Measurements from ENCODE around the gene ERC2. TPM values are rescaled to one million over a fixed set of nuclear protein-coding genes. Genes with fewer than 3 reads are reported as not detected.

Gene ERC2
- total RNA-seq, 1 donor from 2014 or later = 7.4 TPM

DNA sequence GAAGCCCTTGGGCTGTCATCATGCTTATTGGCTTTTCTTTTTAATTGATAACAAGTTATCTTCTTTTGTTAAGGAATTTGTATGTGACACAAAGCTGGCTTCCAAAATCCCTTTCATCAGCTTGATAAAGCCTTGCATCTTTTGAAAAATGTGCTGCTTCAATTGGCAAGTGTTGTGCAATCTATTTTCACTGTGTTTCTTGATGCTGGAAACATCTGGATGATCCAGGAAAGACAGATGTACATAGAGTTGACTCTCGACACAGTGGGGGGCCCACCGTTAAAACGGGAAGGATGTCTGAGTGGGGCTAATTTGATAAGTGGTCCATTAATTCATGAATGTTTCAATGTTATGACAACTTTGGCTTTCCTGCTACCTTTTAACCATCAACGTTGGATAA lies 822.8 kb downstream of the ERC2 start:
- H3K4me2 ChIP-seq (ENCODE audit: low read length) = no peak overlapping the region
- H3K4me3 ChIP-seq (ENCODE audit: insufficient read depth, low read depth, low read length) = no peak overlapping the region
- no peaks in the 10 kb centered on the region for H3K4me1 ChIP-seq (ENCODE audit: insufficient read depth, low read length)
- H3K4me3 Mint-ChIP-seq (ENCODE audit: unreplicated experiment) = no peak overlapping the region
- H3K36me3 ChIP-seq (ENCODE audit: insufficient read depth, low read length) = no peaks in the 10 kb centered on the region
- no peak for DNase-seq (ENCODE audit: low read depth)
- TF ChIP-seq, protein P1, sequence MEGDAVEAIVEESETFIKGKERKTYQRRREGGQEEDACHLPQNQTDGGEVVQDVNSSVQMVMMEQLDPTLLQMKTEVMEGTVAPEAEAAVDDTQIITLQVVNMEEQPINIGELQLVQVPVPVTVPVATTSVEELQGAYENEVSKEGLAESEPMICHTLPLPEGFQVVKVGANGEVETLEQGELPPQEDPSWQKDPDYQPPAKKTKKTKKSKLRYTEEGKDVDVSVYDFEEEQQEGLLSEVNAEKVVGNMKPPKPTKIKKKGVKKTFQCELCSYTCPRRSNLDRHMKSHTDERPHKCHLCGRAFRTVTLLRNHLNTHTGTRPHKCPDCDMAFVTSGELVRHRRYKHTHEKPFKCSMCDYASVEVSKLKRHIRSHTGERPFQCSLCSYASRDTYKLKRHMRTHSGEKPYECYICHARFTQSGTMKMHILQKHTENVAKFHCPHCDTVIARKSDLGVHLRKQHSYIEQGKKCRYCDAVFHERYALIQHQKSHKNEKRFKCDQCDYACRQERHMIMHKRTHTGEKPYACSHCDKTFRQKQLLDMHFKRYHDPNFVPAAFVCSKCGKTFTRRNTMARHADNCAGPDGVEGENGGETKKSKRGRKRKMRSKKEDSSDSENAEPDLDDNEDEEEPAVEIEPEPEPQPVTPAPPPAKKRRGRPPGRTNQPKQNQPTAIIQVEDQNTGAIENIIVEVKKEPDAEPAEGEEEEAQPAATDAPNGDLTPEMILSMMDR (IDR thresholded peaks at IDR 0.05; ENCODE audit: insufficient read depth, low read depth, low read length) = no peak
- TF ChIP-seq EZH2 (IDR thresholded peaks at IDR 0.05; ENCODE audit: insufficient read depth, low read length) = no peak
- FAIRE-seq = no peak
- H3K9me3 Mint-ChIP-seq (ENCODE audit: unreplicated experiment) = no peaks in the 10 kb centered on the region
- peaks cover 8% of the 10 kb centered on the region for H3K27me3 ChIP-seq (ENCODE audit: insufficient read depth, low read length)
- H3K27ac ChIP-seq (ENCODE audit: low read depth, low read length) = no peak overlapping the region
- no peaks in the 10 kb centered on the region for H3K79me2 ChIP-seq (ENCODE audit: insufficient read depth, low read length)
- H3K4me1 Mint-ChIP-seq (ENCODE audit: low read depth, unreplicated experiment) = no peaks in the 10 kb centered on the region
- H2AFZ ChIP-seq (ENCODE audit: low read depth, low read length) = no peak overlapping the region
- peaks cover 13% of the 10 kb centered on the region for H3K27me3 Mint-ChIP-seq (ENCODE audit: low read depth, unreplicated experiment)
- H3K9ac ChIP-seq (ENCODE audit: low read length) = no peak overlapping the region
- no peak overlapping the region for H3K27ac Mint-ChIP-seq (ENCODE audit: unreplicated experiment)
- no peaks in the 10 kb centered on the region for H3K9me3 ChIP-seq (ENCODE audit: insufficient read depth, low read depth, low read length)
- H3K36me3 Mint-ChIP-seq (ENCODE audit: low read depth, unreplicated experiment) = peaks cover 3% of the 10 kb centered on the region
- no peaks in the 10 kb centered on the region for H4K20me1 ChIP-seq (ENCODE audit: insufficient read depth, low read length)

DNA sequence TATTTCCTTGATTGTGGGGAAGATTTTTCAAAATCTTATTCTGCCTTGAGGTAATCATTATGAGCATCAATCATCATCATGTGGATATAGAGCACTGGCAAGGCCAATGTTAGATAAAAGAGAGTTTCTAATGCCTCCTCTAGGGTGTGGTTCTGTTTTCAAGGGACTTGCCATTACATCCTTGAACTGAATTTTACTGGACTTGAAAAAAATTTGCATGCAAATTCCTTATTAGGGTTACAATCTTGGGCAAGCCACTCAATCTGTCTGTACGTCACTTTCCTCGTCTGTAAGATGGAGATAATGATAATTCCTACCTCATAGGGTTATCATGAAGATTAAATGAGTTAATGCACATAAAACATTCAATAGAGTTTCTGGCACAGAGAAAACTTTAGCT lies 825.0 kb downstream of the ERC2 start:
- Histone ChIP-seq H3K79me2 (ENCODE audit: insufficient read depth, low read length) (no peaks in the 10 kb centered on the region), H3K4me1 (ENCODE audit: insufficient read depth, low read length) (no peaks in the 10 kb centered on the region), H2AFZ (ENCODE audit: low read depth, low read length) (no peak overlapping the region), H3K9me3 (ENCODE audit: insufficient read depth, low read depth, low read length) (no peaks in the 10 kb centered on the region), H3K4me2 (ENCODE audit: low read length) (no peak overlapping the region), H3K9ac (ENCODE audit: low read length) (no peak overlapping the region), H3K27me3 (ENCODE audit: insufficient read depth, low read length) (peaks cover 8% of the 10 kb centered on the region), H3K27ac (ENCODE audit: low read depth, low read length) (no peak overlapping the region), H4K20me1 (ENCODE audit: insufficient read depth, low read length) (no peaks in the 10 kb centered on the region), H3K36me3 (ENCODE audit: insufficient read depth, low read length) (no peaks in the 10 kb centered on the region), H3K4me3 (ENCODE audit: insufficient read depth, low read depth, low read length) (no peak overlapping the region)
- Mint-ChIP-seq H3K36me3 (ENCODE audit: low read depth, unreplicated experiment) (no peaks in the 10 kb centered on the region), H3K27me3 (ENCODE audit: low read depth, unreplicated experiment) (peaks cover 6% of the 10 kb centered on the region), H3K27ac (ENCODE audit: unreplicated experiment) (no peak overlapping the region), H3K9me3 (ENCODE audit: unreplicated experiment) (no peaks in the 10 kb centered on the region), H3K4me1 (ENCODE audit: low read depth, unreplicated experiment) (no peaks in the 10 kb centered on the region), H3K4me3 (ENCODE audit: unreplicated experiment) (no peak overlapping the region)
- FAIRE-seq (no peak), DNase-seq (ENCODE audit: low read depth) (no peak)
- TF ChIP-seq, protein P1 (IDR thresholded peaks at IDR 0.05; ENCODE audit: insufficient read depth, low read depth, low read length) = no peak
- TF ChIP-seq EZH2 (IDR thresholded peaks at IDR 0.05; ENCODE audit: insufficient read depth, low read length) = no peak

DNA sequence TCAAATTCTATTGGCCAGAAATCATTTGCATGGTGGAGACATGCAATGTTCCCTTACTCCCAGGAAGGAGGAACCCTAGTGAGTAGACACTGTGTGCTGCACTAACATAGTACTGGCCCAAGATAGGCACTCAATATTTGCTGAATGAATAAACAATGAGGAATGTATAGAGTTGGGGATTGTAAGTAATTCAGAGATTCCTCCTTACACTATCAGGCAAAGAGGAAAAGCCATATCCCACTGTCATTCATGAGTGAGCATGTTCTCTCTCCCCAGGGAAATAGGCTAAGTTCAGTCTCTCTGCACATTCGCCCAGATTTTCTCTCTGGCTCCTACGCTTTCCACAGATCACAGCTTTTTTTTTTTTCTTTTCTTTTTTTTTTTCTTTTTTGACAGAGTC lies 826.3 kb downstream of the ERC2 start:
- no peak for TF ChIP-seq EZH2 (IDR thresholded peaks at IDR 0.05; ENCODE audit: insufficient read depth, low read length)
- TF ChIP-seq, protein P1 (IDR thresholded peaks at IDR 0.05; ENCODE audit: insufficient read depth, low read depth, low read length) = no peak
- Histone ChIP-seq H3K27ac (ENCODE audit: low read depth, low read length) (no peak overlapping the region), H3K4me1 (ENCODE audit: insufficient read depth, low read length) (no peaks in the 10 kb centered on the region), H3K36me3 (ENCODE audit: insufficient read depth, low read length) (no peaks in the 10 kb centered on the region), H3K4me3 (ENCODE audit: insufficient read depth, low read depth, low read length) (no peak overlapping the region), H3K9me3 (ENCODE audit: insufficient read depth, low read depth, low read length) (no peaks in the 10 kb centered on the region), H2AFZ (ENCODE audit: low read depth, low read length) (no peak overlapping the region), H4K20me1 (ENCODE audit: insufficient read depth, low read length) (no peaks in the 10 kb centered on the region), H3K79me2 (ENCODE audit: insufficient read depth, low read length) (no peaks in the 10 kb centered on the region), H3K9ac (ENCODE audit: low read length) (no peak overlapping the region), H3K4me2 (ENCODE audit: low read length) (no peak overlapping the region), H3K27me3 (ENCODE audit: insufficient read depth, low read length) (peaks cover 2% of the 10 kb centered on the region)
- Mint-ChIP-seq H3K4me3 (ENCODE audit: unreplicated experiment) (no peak overlapping the region), H3K27me3 (ENCODE audit: low read depth, unreplicated experiment) (peaks cover 2% of the 10 kb centered on the region), H3K4me1 (ENCODE audit: low read depth, unreplicated experiment) (no peaks in the 10 kb centered on the region), H3K27ac (ENCODE audit: unreplicated experiment) (no peak overlapping the region), H3K9me3 (ENCODE audit: unreplicated experiment) (peaks cover 2% of the 10 kb centered on the region), H3K36me3 (ENCODE audit: low read depth, unreplicated experiment) (no peaks in the 10 kb centered on the region)
- no peak for DNase-seq (ENCODE audit: low read depth)
- FAIRE-seq = no peak

Data from astrocyte (in vitro differentiated cells and primary cell).